H1 (cell line): ENCODE results near the gene SRP9. TPM values are rescaled to one million over a fixed set of nuclear protein-coding genes. Genes with fewer than 3 reads are reported as not detected.

Experiments
- CTCF ChIA-PET: fragments of 300-600 bp; sonication (Branson Sonifier 250); formaldehyde crosslinking; loops from one replicate; lab custom pipeline; 2021; ENCODE audit not compliant: partially characterized antibody; lab: Charles Lee
- POLR2A ChIA-PET: fragments of 300-600 bp; sonication (Branson Sonifier 250); formaldehyde crosslinking; loops from one replicate; lab custom pipeline; 2021; ENCODE audit warnings: inconsistent platforms; ENCODE audit not compliant: partially characterized antibody; lab: Charles Lee
- DNase-seq, 2 experiments: peaks; one replicate each; pipeline versions ENCODE4 v3.0.0 to v3.0.0-alpha.2; 2010 to 2022; ENCODE audit warnings: low spot score in 2 of 2, low read depth in 1 of 2, mixed read lengths in 1 of 2
- FAIRE-seq: peaks from 2 replicates; lab custom pipeline; 2011; peaks lifted over from hg19 to GRCh38; lab: Jason Lieb, UNC
- H2AFZ ChIP-seq: 2 replicates; pipeline ENCODE4 v1.8.1; 2012; ENCODE audit warnings: low read length, inconsistent platforms
- H2AK5ac ChIP-seq: 2 replicates; pipeline ENCODE4 v1.6.1; 2013; ENCODE audit warnings: low read depth, low read length
- H2BK120ac ChIP-seq: replicated peaks from 2 replicates; pipeline ENCODE3; 2013; ENCODE audit warnings: low read depth, low read length, inconsistent platforms
- H2BK12ac ChIP-seq: 2 replicates; pipeline ENCODE4 v1.6.1; 2013; ENCODE audit warnings: low read depth, low read length
- H2BK15ac ChIP-seq: 2 replicates; pipeline ENCODE4 v1.6.1; 2013; ENCODE audit warnings: low read length
- H2BK20ac ChIP-seq: 2 replicates; pipeline ENCODE4 v1.6.1; 2013; ENCODE audit warnings: low read length
- H2BK5ac ChIP-seq: 2 replicates; pipeline ENCODE4 v1.6.1; 2013; ENCODE audit warnings: low read depth, low read length
- H3K14ac ChIP-seq: 2 replicates; pipeline ENCODE4 v1.6.1; 2013; ENCODE audit warnings: inconsistent platforms; ENCODE audit not compliant: insufficient read length
- H3K18ac ChIP-seq: 2 replicates; pipeline ENCODE4 v1.6.1; 2013; ENCODE audit warnings: low read length; ENCODE audit errors: extremely low read depth
- H3K23ac ChIP-seq: 2 replicates; pipeline ENCODE4 v1.6.1; 2013; ENCODE audit warnings: inconsistent platforms; ENCODE audit not compliant: insufficient read length
- H3K23me2 ChIP-seq: 2 replicates; pipeline ENCODE4 v1.6.1; 2013; ENCODE audit warnings: low read depth, low read length
- H3K27ac ChIP-seq: 2 replicates; pipeline ENCODE4 v1.6.1; 2011; ENCODE audit warnings: low read depth, low read length, inconsistent platforms
- H3K27me3 ChIP-seq, 4 experiments: replicated peaks in 1 of 4; 1 replicate in 1 of 4; 2 replicates in 3 of 4; pipeline versions ENCODE4 v1.6.1 to v1.8.1; 2011 to 2013; ENCODE audit warnings: low read length in 3 of 4, mild to moderate bottlenecking in 3 of 4, inconsistent platforms in 2 of 4, mixed read lengths in 2 of 4, moderate library complexity in 1 of 4; ENCODE audit not compliant: control insufficient read depth in 3 of 4, insufficient read depth in 3 of 4; ENCODE audit errors: extremely low read depth in 1 of 4
- H3K36me3 ChIP-seq, 4 experiments: 2 replicates each; pipeline versions ENCODE4 v1.6.1 to v1.8.1; 2011 to 2013; ENCODE audit warnings: mild to moderate bottlenecking in 4 of 4, low read length in 3 of 4, moderate library complexity in 2 of 4, control low read depth in 1 of 4, inconsistent platforms in 1 of 4; ENCODE audit not compliant: insufficient read depth in 4 of 4, control insufficient read depth in 2 of 4
- H3K4ac ChIP-seq: replicated peaks from 2 replicates; pipeline ENCODE3; 2013; ENCODE audit warnings: low read length, low read depth, mixed read lengths, inconsistent platforms; ENCODE audit not compliant: insufficient read length
- H3K4me1 ChIP-seq, 4 experiments: replicated peaks in 1 of 4; 1 replicate in 1 of 4; 2 replicates in 3 of 4; pipeline versions ENCODE4 v1.6.1 to v1.8.1; 2011 to 2013; ENCODE audit warnings: low read length in 3 of 4, inconsistent platforms in 2 of 4, mixed read lengths in 1 of 4; ENCODE audit not compliant: insufficient read depth in 4 of 4, control insufficient read depth in 3 of 4
- H3K4me2 ChIP-seq, 2 experiments: 2 replicates each; pipeline versions ENCODE4 v1.6.1 to v1.8.1; 2011 to 2013; ENCODE audit warnings: low read depth in 2 of 2, low read length in 2 of 2, control low read depth in 1 of 2, inconsistent platforms in 1 of 2, mild to moderate bottlenecking in 1 of 2; ENCODE audit not compliant: insufficient read depth in 1 of 2
- H3K4me3 ChIP-seq, 4 experiments: fragments of 200-600, 300-600 bp in 1 of 4; sonication (generic), shearing (Covaris generic), sonication (Bioruptor Twin) in 1 of 4; 2 replicates each; pipeline versions ENCODE4 v1.5.1 to v1.8.1; 2011 to 2016; ENCODE audit warnings: low read length in 4 of 4, low read depth in 3 of 4, control low read depth in 2 of 4, inconsistent platforms in 2 of 4, mild to moderate bottlenecking in 2 of 4, mixed read lengths in 1 of 4, moderate library complexity in 1 of 4; ENCODE audit not compliant: insufficient read depth in 2 of 4; ENCODE audit errors: extremely low read depth in 1 of 4
- H3K56ac ChIP-seq: replicated peaks from 2 replicates; pipeline ENCODE3; 2013; ENCODE audit warnings: low read depth, mild to moderate bottlenecking, mixed read lengths, low read length, inconsistent platforms; ENCODE audit not compliant: insufficient read length
- H3K79me1 ChIP-seq: 2 replicates; pipeline ENCODE4 v1.6.1; 2013; ENCODE audit warnings: low read depth, low read length, control low read depth
- H3K79me2 ChIP-seq, 2 experiments: 2 replicates each; pipeline versions ENCODE4 v1.6.1 to v1.8.1; 2012 to 2013; ENCODE audit warnings: low read length in 2 of 2, mild to moderate bottlenecking in 2 of 2, inconsistent platforms in 1 of 2; ENCODE audit not compliant: insufficient read depth in 2 of 2, control insufficient read depth in 1 of 2
- H3K9ac ChIP-seq, 4 experiments: replicated peaks in 1 of 4; 1 replicate in 1 of 4; 2 replicates in 3 of 4; pipeline versions ENCODE4 v1.6.1 to v1.8.1; 2011 to 2013; ENCODE audit warnings: low read depth in 3 of 4, low read length in 3 of 4, control low read depth in 2 of 4, mild to moderate bottlenecking in 2 of 4, moderate library complexity in 2 of 4, inconsistent platforms in 1 of 4; ENCODE audit errors: extremely low read depth in 1 of 4
- H3K9me3 ChIP-seq, 2 experiments: 2 replicates each; pipeline versions ENCODE4 v1.6.1 to v1.8.1; 2012 to 2013; ENCODE audit warnings: mild to moderate bottlenecking in 2 of 2, moderate library complexity in 2 of 2, control low read depth in 1 of 2, inconsistent platforms in 1 of 2, low read depth in 1 of 2, low read length in 1 of 2, mixed read lengths in 1 of 2; ENCODE audit not compliant: insufficient read depth in 2 of 2
- H4K20me1 ChIP-seq, 2 experiments: replicated peaks in 1 of 2; 2 replicates each; pipeline versions ENCODE3 to v1.8.1; 2011 to 2013; ENCODE audit warnings: inconsistent platforms in 2 of 2, low read length in 2 of 2, mild to moderate bottlenecking in 1 of 2; ENCODE audit not compliant: insufficient read depth in 2 of 2, control insufficient read depth in 1 of 2
- H4K5ac ChIP-seq: 2 replicates; pipeline ENCODE4 v1.6.1; 2013; ENCODE audit warnings: low read length, low read depth, mixed read lengths, inconsistent platforms; ENCODE audit not compliant: insufficient read length
- H4K8ac ChIP-seq: 2 replicates; pipeline ENCODE4 v1.8.0; 2013; ENCODE audit warnings: mild to moderate bottlenecking, moderate library complexity, low read length, inconsistent platforms; ENCODE audit not compliant: insufficient read depth; ENCODE audit errors: extremely low read depth
- H4K91ac ChIP-seq: replicated peaks from 2 replicates; pipeline ENCODE3; 2013; ENCODE audit warnings: low read length, mixed read lengths, inconsistent platforms; ENCODE audit not compliant: insufficient read length
- CHD1 ChIP-seq: IDR thresholded peaks from 2 replicates; pipeline ENCODE4 v1.6.1; 2012; ENCODE audit warnings: low read depth, low read length, improper control_type of control experiment
- JUN ChIP-seq: IDR thresholded peaks from 2 replicates; pipeline ENCODE4 v1.6.1; 2011; ENCODE audit warnings: low read depth, mild to moderate bottlenecking, improper control_type of control experiment, low read length
- JUND ChIP-seq: IDR thresholded peaks from 2 replicates; pipeline ENCODE4 v1.6.1; 2011; ENCODE audit warnings: mild to moderate bottlenecking, improper control_type of control experiment, low read length
- KDM4A ChIP-seq: IDR thresholded peaks from one replicate; pipeline ENCODE4 v1.7.1; 2012; ENCODE audit warnings: low read depth, mild to moderate bottlenecking, moderate library complexity, low read length, inconsistent platforms; ENCODE audit not compliant: severe bottlenecking
- NANOG ChIP-seq: IDR thresholded peaks from 2 replicates; pipeline ENCODE4 v1.6.1; 2011; ENCODE audit warnings: low read length, low read depth, mild to moderate bottlenecking, inconsistent platforms; ENCODE audit not compliant: insufficient read depth, poor library complexity, severe bottlenecking
- RBBP5 ChIP-seq: IDR thresholded peaks from 2 replicates; pipeline ENCODE4 v1.7.1; 2012; ENCODE audit warnings: low read depth, mild to moderate bottlenecking, inconsistent platforms, low read length, moderate library complexity, borderline replicate concordance
- SAP30 ChIP-seq: fragments of 300-600 bp; sonication (generic); IDR thresholded peaks from 2 replicates; pipeline ENCODE4 v1.7.1; 2012; ENCODE audit warnings: low read length, moderate library complexity, mild to moderate bottlenecking, inconsistent platforms; ENCODE audit not compliant: insufficient read depth, insufficient replicate concordance
- TAF1 ChIP-seq: IDR thresholded peaks from 2 replicates; pipeline ENCODE4 v1.6.1; 2011; ENCODE audit warnings: mild to moderate bottlenecking, low read depth, low read length
- TAF7 ChIP-seq: optimal IDR thresholded peaks from 2 replicates; pipeline ENCODE3; 2011; ENCODE audit warnings: low read depth, mild to moderate bottlenecking, inconsistent platforms, low read length, moderate library complexity, borderline replicate concordance
- USF2 ChIP-seq: IDR thresholded peaks from 2 replicates; pipeline ENCODE4 v1.6.1; 2011; ENCODE audit warnings: low read length, improper control_type of control experiment
- WGBS, 2 experiments: shearing (Covaris generic) in 1 of 2; methylation state at CpG; one replicate each; pipeline versions ENCODE4 v1.1.6 to v1.1.7; 2013 to 2015; ENCODE audit warnings: low lambda C conversion rate in 2 of 2, mixed read lengths in 2 of 2, inconsistent platforms in 1 of 2, low coverage in 1 of 2, missing lambda C conversion rate in 1 of 2; ENCODE audit not compliant: insufficient replicate concordance in 2 of 2, insufficient coverage in 1 of 2, insufficient read length in 1 of 2; ENCODE audit errors: extremely low coverage in 1 of 2, missing lambda C conversion rate in 1 of 2; 5-methylcytosine and 5-hydroxymethylcytosine counted together
- polyA plus RNA-seq, 7 experiments: library from polyadenylated mRNA; depleted of rRNA in 3 of 7; stranded (reverse) in 5 of 7; unstranded in 2 of 7; fragments of >200 nt in 5 of 7; fragments of 200-250 nt in 2 of 7; gene quantifications; 1 replicate in 5 of 7; 2 replicates in 1 of 7; 4 replicates in 1 of 7; pipeline versions ENCODE4 v1.2.1 to v1.2.3, GENCODE V29; 2011 to 2013; ENCODE audit warnings: missing spikeins in 2 of 7, mixed read lengths in 2 of 7
- total RNA-seq: library from RNA; stranded (reverse); fragmentation: NEBNext Ultra II Directional; extraction: Animal tissue kit (Norgen Biotek cat#: 25700); gene quantifications from 2 replicates; pipeline ENCODE4 v1.2.1, GENCODE V29; 2021
- TF ChIP-seq, protein P1 (sequence below): IDR thresholded peaks from 2 replicates; pipeline ENCODE4 v1.6.1; 2012; ENCODE audit warnings: low read length, inconsistent platforms

SRP9 gene
- total and polyA plus RNA-seq, 2 of the 8 experiments (the other 6 are each of a cell fraction or from before 2014, with no cell fraction given), result 446 to 572 TPM

DNA sequence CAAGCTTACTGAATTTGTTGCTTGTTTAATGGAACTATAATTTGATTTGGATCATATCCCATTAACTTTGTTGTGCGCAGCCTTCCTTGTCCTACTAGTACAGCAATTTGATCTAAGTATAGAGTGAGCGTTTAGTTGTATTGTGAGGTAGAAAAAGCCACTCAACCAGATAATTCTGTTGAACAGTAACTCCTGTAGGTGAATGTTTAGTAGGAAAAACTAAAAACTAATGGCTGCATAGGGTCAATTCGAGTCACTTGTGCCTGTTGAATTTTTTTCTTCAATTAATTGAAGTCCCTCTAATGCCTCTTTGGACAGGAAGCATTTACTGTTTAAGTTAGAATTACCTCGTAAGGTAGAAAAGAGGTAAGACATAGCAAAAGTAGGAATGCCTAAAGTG lies 17.3 kb downstream of the SRP9 start:
- Histone ChIP-seq H2AFZ (no peak overlapping the region), H4K8ac (no peak overlapping the region), H2BK120ac (no peak overlapping the region), H3K79me1 (no peaks in the 10 kb centered on the region), H3K23me2 (no peaks in the 10 kb centered on the region), H2BK20ac (no peak overlapping the region), H3K36me3 (peaks cover 5 to 41% (median 17%) of the 10 kb centered on the region in 4 experiments; a peak in 7 of 8 replicates), H4K5ac (no peak overlapping the region), H3K4ac (no peak overlapping the region), H2BK5ac (no peak overlapping the region), H3K9me3 (peaks cover 15 to 32% of the 10 kb centered on the region in 2 experiments), H4K20me1 (no peaks in the 10 kb centered on the region), H3K18ac (no peak overlapping the region), H4K91ac (no peak overlapping the region), H3K56ac (no peak overlapping the region), H3K4me2 (no peak overlapping the region), H3K4me1 (no peaks in the 10 kb centered on the region), H3K4me3 (no peak overlapping the region), H2BK15ac (no peak overlapping the region), H3K79me2 (0 out of 4 replicates have a peak, but pooled peaks cover 0 to 3% of the 10 kb centered on the region in 2 experiments), H2BK12ac (no peak overlapping the region), H3K27ac (no peak overlapping the region), H3K14ac (no peak overlapping the region), H2AK5ac (no peak overlapping the region), H3K9ac (no peak overlapping the region), H3K23ac (no peak overlapping the region), H3K27me3 (no peaks in the 10 kb centered on the region)
- FAIRE-seq, result no peak
- CTCF ChIA-PET, result interaction anchor here (4.1 kb wide), 1 partner anchor 15 kb away, joined by 25 read pairs; the partner anchor contains the start of gene EPHX1
- POLR2A ChIA-PET, result interaction anchor here (6.0 kb wide), 1 partner anchor 14 kb away, joined by 78 read pairs; the partner anchor contains the start of gene SRP9
- WGBS, 2 experiments, result 94% methylated on average over 4 of the region's 4 CpGs; no CpG with 5 or more reads in 1 of the 2 experiments
- DNase-seq, result no peak
- TF ChIP-seq TAF1 (no peak), USF2 (no peak), KDM4A (no peak), TAF7 (no peak), NANOG (no peak), SAP30 (no peak), CHD1 (no peak), JUN (no peak), RBBP5 (no peak), JUND (no peak)
- TF ChIP-seq, protein P1, sequence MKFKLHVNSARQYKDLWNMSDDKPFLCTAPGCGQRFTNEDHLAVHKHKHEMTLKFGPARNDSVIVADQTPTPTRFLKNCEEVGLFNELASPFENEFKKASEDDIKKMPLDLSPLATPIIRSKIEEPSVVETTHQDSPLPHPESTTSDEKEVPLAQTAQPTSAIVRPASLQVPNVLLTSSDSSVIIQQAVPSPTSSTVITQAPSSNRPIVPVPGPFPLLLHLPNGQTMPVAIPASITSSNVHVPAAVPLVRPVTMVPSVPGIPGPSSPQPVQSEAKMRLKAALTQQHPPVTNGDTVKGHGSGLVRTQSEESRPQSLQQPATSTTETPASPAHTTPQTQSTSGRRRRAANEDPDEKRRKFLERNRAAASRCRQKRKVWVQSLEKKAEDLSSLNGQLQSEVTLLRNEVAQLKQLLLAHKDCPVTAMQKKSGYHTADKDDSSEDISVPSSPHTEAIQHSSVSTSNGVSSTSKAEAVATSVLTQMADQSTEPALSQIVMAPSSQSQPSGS, result no peak
